Right lobe of liver (tissue), 6 donors: ENCODE results near the gene ZNF652. TPM values are rescaled to one million over a fixed set of nuclear protein-coding genes. Genes with fewer than 3 reads are reported as not detected.
A peak's percentile ranks its signal among the peaks of the same experiment; 100 is the strongest.

Experiments used
- ATAC-seq, 4 donors: fragments of 200-7000 bp; cut with Tn5 transposase; one replicate each; pipeline ENCODE4 v1.9.1; 2020; ENCODE audit warnings: mild to moderate bottlenecking in 4 of 4, moderate library complexity in 4 of 4
- DNase-seq, 3 donors: peaks; one replicate each; pipeline ENCODE4 v3.0.0-alpha.2; 2020
- H3K27ac ChIP-seq, 3 donors: fragments of 200-600 bp; one replicate each; pipeline ENCODE4 v1.8.0; 2022
- H3K27me3 ChIP-seq, 2 donors: fragments of 200-600 bp; one replicate each; pipeline ENCODE4 v1.8.0; 2022
- H3K36me3 ChIP-seq, 4 donors: fragments of 200-600 bp; sonication (generic) in 1 of 4; one replicate each; pipeline versions ENCODE4 v1.5.1 to v1.8.0; 2017 to 2022; ENCODE audit warnings: control low read depth in 1 of 4
- H3K4me1 ChIP-seq, 4 donors: fragments of 200-600 bp; sonication (generic) in 1 of 4; one replicate each; pipeline versions ENCODE4 v1.5.1 to v1.8.0; 2017 to 2022; ENCODE audit warnings: control low read depth in 1 of 4
- H3K4me3 ChIP-seq, 3 donors: fragments of 200-600 bp; one replicate each; pipeline ENCODE4 v1.8.0; 2022
- H3K9me3 ChIP-seq, 4 donors: fragments of 200-600 bp; sonication (generic) in 1 of 4; one replicate each; pipeline versions ENCODE4 v1.5.1 to v1.8.0; 2017 to 2022; ENCODE audit warnings: control low read depth in 1 of 4
- POLR2A ChIP-seq: fragments of 450-650 bp; IDR thresholded peaks from one replicate; pipeline ENCODE4 v1.6.1; 2017; ENCODE audit warnings: antibody characterized with exemption, mild to moderate bottlenecking
- WGBS: methylation state at CpG from one replicate; pipeline ENCODE4 v1.1.6; 2018; ENCODE audit warnings: low coverage, low lambda C conversion rate; ENCODE audit not compliant: insufficient coverage; ENCODE audit errors: missing lambda C conversion rate; 5-methylcytosine and 5-hydroxymethylcytosine counted together
- intact Hi-C, 2 donors: fragments of 100-400 bp; cut with DNase I; formaldehyde crosslinking; loops; one replicate each; pipeline versions ENCODE4 v1.11.2 to v1.14.1; 2022
- total RNA-seq, 6 experiments: library from RNA; depleted of rRNA in 2 of 6; stranded (reverse); fragments of >200 nt in 2 of 6; fragmentation: NEBNext Ultra II Directional in 3 of 6; extraction: Animal tissue kit (Norgen Biotek cat#: 25700) in 3 of 6; gene quantifications; one replicate each; pipeline versions ENCODE4 v1.1.0 to v1.2.4, GENCODE V29; 2016 to 2023
- TF ChIP-seq, protein P1 (sequence below), 4 donors: fragments of 200-600 bp in 3 of 4; fragments of 450-650 bp in 1 of 4; IDR thresholded peaks; one replicate each; pipeline versions ENCODE4 v1.5.1 to v1.8.0; 2016 to 2022; ENCODE audit warnings: antibody characterized with exemption in 4 of 4, mild to moderate bottlenecking in 2 of 4
- donor health status: DM: no; HTN: yes; CAD: no.
- donor health status: DM: no; HTN: no; CAD: no.
- donor health status: DM: no; HTN: no; CAD: no.
- donor health status: DM: no; HTN: yes; CAD: no.
- donor health status: DM: no; HTN: yes; CAD: no.

The ZNF652 gene
- total RNA-seq, 6 experiments from 2014 or later = 16.9 to 36.8 (median 24.3) TPM

GRCh38 chr17:49383060-49383459 is 21.0 kb upstream of the ZNF652 start:
- WGBS = 94% methylated on average over 3 of the region's 10 CpGs
- ATAC-seq (no peak), DNase-seq (peak in 1 of 3 donors; percentile 21)
- Histone ChIP-seq H3K4me1 (peaks cover 0 to 22% (median 0%) of the 10 kb centered on the region in 4 donors), H3K36me3 (no peaks in the 10 kb centered on the region), H3K9me3 (no peaks in the 10 kb centered on the region), H3K27ac (no peak overlapping the region), H3K4me3 (no peak overlapping the region), H3K27me3 (no peaks in the 10 kb centered on the region)
- TF ChIP-seq POLR2A = no peak
- TF ChIP-seq, protein P1, sequence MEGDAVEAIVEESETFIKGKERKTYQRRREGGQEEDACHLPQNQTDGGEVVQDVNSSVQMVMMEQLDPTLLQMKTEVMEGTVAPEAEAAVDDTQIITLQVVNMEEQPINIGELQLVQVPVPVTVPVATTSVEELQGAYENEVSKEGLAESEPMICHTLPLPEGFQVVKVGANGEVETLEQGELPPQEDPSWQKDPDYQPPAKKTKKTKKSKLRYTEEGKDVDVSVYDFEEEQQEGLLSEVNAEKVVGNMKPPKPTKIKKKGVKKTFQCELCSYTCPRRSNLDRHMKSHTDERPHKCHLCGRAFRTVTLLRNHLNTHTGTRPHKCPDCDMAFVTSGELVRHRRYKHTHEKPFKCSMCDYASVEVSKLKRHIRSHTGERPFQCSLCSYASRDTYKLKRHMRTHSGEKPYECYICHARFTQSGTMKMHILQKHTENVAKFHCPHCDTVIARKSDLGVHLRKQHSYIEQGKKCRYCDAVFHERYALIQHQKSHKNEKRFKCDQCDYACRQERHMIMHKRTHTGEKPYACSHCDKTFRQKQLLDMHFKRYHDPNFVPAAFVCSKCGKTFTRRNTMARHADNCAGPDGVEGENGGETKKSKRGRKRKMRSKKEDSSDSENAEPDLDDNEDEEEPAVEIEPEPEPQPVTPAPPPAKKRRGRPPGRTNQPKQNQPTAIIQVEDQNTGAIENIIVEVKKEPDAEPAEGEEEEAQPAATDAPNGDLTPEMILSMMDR (IDR thresholded peaks at IDR 0.05) = no peak
- intact Hi-C loops = no loop called here

DNA sequence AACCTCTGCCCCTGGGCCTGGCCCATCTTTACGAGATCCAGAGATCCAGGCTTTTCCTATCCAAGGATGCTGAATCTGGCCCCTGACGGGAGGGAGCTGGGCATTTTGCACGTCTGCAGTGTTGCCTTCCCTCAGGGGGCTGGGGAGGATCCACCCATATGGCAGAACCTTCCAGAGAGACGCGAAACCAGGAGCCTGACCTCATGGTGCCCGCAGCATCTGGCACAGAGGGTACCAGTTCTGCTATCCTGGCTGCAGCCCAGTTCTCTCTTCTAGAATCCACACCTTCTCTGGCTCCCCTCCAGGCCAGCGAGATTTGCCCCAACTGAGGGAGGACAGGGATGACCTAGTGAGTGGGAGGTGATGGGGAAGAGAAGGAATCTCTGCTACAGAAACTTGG is 20.5 kb upstream of the ZNF652 start:
- DNase-seq (peak; percentile 45 to 89 (median 72)), ATAC-seq (peak; percentile 42 to 61 (median 58))
- H3K27ac ChIP-seq = no peak overlapping the region
- 84% methylated on average over 5 of the region's 7 CpGs for WGBS
- TF ChIP-seq POLR2A = no peak
- TF ChIP-seq, protein P1 (IDR thresholded peaks at IDR 0.05) = no peak
- H3K27me3 ChIP-seq = no peaks in the 10 kb centered on the region
- no peaks in the 10 kb centered on the region for H3K36me3 ChIP-seq
- peaks cover 0 to 22% (median 0%) of the 10 kb centered on the region in 4 donors for H3K4me1 ChIP-seq
- no peak overlapping the region for H3K4me3 ChIP-seq
- H3K9me3 ChIP-seq = no peaks in the 10 kb centered on the region
- intact Hi-C loops = no loop called here

DNA sequence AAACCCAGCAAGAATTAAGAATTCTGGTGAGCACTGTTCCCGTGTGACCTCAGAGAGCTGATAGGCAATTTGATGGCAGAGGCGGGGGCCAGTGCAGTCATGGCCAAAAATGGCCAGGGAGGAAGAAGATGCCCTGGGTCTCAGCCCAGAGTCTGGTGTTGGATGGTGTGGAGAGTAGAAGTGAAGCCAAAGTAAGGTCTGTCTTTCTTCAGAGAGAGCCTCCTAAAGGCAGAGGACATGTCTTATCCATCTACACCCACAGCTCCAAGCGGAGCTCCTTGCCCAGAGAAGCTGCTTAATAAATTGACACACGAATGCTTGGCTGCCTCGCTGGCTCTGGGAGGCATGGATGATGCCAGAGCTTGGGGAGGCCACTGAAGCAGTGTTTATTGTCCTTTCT is 19.7 kb upstream of the ZNF652 start:
- Histone ChIP-seq H3K4me1 (peaks cover 0 to 22% (median 0%) of the 10 kb centered on the region in 4 donors), H3K27me3 (no peaks in the 10 kb centered on the region), H3K36me3 (no peaks in the 10 kb centered on the region), H3K4me3 (no peak overlapping the region), H3K27ac (no peak overlapping the region), H3K9me3 (no peaks in the 10 kb centered on the region)
- intact Hi-C loops = no loop called here
- DNase-seq = peak in 1 of 3 donors; percentile 26
- TF ChIP-seq, protein P1 (IDR thresholded peaks at IDR 0.05) = no peak
- TF ChIP-seq POLR2A = no peak
- WGBS = 66% methylated on average over 2 of the region's 5 CpGs
- no peak for ATAC-seq

DNA sequence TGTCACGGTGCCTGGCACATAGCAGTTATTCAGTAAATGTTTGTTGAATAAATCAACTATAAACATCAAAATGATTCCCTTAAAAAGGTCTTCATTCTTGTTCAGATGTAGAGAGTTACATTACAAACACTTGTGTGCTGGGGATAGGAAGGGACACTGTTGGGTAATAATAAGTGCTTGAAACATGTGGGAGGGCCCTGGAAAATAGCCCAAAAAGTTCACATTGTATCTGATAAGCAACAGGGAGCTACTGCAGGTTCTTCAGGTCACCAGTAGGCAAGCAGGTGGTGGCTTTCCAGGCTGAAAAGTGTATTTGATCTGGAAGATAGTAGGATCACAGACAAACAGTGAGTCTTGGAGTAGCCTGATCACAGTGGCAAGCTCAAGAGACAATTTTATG is 19.0 kb upstream of the ZNF652 start:
- Histone ChIP-seq H3K36me3 (no peaks in the 10 kb centered on the region), H3K27ac (peak overlapping the region in 1 of 3 donors; percentile 48), H3K4me1 (peaks cover 0 to 22% (median 0%) of the 10 kb centered on the region in 4 donors), H3K4me3 (no peak overlapping the region), H3K27me3 (no peaks in the 10 kb centered on the region), H3K9me3 (no peaks in the 10 kb centered on the region)
- no peak for TF ChIP-seq POLR2A
- TF ChIP-seq, protein P1 (IDR thresholded peaks at IDR 0.05) = no peak
- DNase-seq = peak in 2 of 3 donors; percentile 37 to 84
- intact Hi-C loops = no loop called here
- WGBS = 36% methylated on average over 1 of the region's 1 CpG
- ATAC-seq = peak; percentile 82 to 96 (median 93)

DNA sequence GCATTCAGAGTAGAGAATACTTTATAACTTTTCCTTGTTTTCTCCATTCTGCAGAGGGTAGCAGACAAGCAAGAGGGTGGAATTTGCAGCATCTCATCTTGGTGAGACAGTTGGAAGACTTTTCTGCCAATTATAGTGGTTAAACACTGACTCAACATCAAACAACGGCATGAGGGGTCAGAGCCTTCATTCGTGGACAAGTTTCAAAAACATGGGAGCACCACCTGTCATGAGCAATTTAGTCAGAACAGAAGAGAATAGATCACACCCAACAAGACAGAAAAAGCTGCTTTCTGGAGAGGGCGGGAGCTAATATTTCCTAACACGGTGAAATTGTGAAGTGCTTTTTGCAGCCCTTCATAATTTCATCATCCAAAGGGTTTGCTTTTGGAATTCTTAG is 17.9 kb upstream of the ZNF652 start:
- Histone ChIP-seq H3K4me3 (no peak overlapping the region), H3K36me3 (no peaks in the 10 kb centered on the region), H3K9me3 (no peaks in the 10 kb centered on the region), H3K4me1 (peaks cover 0 to 22% (median 0%) of the 10 kb centered on the region in 4 donors), H3K27me3 (no peaks in the 10 kb centered on the region), H3K27ac (no peak overlapping the region)
- WGBS = 70% methylated on average over 4 of the region's 4 CpGs
- no peak for DNase-seq
- no peak for TF ChIP-seq POLR2A
- no peak for ATAC-seq
- intact Hi-C loops = no loop called here
